ENCODE data around the gene TGM1. TPM values are rescaled to one million over a fixed set of nuclear protein-coding genes. Genes with fewer than 3 reads are reported as not detected.
"Not testable (repeated sequence)": the region's sequence is repeated elsewhere in the genome, so short reads cannot be mapped to it uniquely, and the experiment has no call there.

TGM1 gene
- total RNA-seq, 1 experiment from 2014 or later, result 0.76 TPM

DNA sequence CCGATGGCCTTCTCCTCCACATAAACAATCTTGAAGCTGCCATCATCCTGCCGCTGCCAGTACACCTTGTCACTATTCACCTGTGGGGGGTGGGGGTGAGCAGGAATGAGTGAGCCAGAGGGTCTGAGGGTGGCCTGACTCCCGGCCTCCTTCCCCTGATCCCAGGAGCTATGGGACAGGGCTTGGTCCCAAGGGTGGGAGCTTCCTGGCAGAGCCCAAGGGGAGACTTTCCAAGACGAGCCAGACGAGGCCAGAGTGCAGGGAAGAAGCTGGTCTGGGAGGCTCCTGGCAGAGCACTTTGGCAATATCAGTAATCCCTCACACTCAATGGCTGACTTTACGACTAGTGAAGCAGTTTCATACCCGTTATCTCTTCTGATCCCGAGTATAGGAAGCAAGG, 7.5 kb downstream of the TGM1 start:
- DNase-seq (ENCODE audit: low read depth), result no peak

DNA sequence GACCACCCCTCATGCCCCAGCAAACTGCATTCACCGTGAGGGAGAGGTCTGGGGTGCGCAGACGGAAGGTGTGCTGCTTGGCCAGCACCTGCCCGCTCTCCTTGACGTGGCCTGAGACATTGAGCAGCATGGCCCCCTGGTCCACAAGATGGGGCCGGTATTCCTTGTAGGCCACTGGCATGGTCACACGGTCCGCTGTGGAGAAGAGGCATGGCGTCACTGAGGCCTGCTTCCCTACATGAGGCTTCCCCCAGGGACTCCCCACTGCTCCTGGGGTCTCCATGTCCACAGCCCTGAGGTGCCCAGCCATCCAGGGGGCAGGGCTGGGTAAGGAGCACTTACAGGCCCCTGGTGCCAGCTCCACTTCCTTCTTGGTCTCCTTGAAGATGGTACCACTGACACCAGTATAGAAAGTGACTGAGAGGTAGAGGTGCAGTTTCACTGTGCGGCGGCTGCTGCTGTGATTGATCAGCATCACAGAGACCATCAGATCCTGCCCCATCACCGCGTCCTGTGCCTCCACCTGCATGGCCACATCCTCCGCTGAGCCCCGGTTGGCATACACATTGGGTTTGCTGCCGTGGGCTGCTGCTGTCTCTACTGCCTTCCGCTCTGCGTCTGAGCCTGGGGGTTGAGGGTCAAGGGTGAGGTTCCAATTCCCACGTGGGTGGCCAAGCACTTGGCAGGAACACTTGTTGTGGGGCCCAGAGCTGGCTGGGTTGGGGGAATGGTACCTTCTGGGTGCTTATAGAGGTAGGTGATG, 8.2 kb downstream of the TGM1 start:
- DNase-seq (ENCODE audit: low read depth), result no peak

DNA sequence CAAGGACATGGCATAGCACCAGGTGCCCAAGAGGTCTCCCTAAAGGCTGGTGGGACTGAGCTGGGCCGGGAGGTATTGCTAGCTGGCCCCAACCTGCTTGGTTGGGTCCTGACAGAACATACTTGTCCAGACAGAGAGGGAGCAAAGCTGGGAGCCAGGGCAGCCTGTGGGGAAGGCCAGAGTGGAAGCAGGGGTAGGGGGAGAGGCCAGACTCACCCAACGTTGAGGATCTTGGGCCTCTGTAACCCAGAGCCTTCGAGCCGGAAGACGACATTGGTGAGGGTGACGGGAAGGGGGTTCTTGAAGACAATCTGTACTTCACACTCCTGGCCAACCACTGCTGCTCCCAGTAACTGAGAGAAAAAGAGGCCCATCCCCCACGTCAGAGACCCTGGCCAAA, 9.0 kb downstream of the TGM1 start:
- no peak for DNase-seq (ENCODE audit: low read depth)

DNA sequence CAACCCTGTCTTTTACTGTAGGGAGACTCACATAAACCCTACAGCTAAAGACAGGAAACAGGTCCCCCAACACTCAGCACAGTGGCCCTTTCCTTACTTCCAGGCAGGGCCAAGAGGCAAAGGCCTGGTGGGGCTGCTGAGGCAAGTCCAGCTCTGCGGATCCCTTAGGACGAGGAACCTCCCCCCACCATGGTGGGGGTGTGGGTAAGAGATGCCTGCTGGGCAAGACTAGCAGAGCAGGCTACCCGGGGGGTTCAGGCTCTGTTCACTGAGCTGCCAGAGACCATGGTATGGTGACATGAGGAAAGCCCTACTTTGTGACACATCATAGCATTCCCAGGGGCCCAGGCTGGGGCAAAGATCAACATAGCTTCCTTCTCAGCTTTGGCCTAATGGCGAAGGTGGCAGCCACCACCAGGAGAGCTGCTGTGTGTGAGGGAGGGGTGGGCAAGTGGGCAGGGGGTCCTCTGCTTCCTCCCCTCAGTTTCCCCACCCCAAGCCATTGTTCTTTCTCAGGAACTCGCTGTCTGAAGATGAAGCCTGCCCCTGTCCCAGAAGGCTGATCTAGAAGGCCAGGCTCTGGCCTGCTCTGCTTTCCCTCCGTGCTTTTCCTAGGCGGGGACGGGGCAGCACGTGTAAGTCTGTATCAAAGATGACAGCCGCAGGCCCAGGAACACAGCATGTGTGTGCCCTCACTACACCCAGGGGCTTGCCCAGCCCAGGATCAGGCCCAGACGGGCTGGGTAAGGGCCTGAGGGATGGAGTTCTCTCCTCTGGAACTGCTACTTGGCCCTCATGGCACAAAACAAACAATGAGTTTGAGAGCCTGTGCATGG, 10.5 kb downstream of the TGM1 start:
- DNase-seq (ENCODE audit: low read depth), result no peak

DNA sequence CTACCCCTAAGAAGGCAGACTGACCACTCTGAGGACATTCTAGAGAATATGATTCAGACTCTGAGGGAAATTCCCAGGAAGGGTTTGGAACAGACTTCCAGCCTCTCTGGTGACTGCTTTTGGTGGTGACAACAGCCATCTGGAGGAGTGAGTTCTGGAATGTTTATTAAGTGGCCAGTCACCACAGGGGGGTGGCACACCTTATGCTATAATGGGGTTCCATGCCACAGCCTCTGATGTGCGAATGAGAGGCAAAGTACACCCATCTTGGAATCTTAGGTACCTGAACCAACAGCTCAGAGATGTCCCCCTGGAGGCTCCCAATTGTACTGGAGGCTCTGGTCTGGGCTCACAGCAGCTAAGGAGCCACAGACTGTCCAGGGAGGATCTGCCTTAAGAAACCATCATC, 11.1 kb downstream of the TGM1 start:
- no peak for DNase-seq (ENCODE audit: low read depth)

DNA sequence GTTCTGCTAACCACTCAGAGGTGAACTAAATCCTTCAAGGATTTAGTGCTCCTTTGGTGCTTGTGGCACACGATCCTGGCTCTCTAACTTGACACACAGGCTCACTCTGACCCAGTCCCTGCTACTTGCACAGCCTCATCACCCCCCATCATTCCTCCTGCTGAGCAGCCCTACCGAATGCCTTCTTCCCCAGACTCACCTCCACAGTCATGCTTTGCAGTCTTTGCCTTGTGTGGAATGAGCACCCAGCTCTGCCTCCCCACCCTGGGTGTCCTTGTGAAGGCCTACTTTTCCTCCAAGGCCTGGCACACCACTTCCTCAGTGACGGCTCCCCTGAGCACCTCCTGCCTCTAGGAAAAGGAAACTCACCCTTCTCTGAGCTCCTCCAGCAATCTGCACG, 12.6 kb downstream of the TGM1 start:
- DNase-seq (ENCODE audit: low read depth), result no peak

DNA sequence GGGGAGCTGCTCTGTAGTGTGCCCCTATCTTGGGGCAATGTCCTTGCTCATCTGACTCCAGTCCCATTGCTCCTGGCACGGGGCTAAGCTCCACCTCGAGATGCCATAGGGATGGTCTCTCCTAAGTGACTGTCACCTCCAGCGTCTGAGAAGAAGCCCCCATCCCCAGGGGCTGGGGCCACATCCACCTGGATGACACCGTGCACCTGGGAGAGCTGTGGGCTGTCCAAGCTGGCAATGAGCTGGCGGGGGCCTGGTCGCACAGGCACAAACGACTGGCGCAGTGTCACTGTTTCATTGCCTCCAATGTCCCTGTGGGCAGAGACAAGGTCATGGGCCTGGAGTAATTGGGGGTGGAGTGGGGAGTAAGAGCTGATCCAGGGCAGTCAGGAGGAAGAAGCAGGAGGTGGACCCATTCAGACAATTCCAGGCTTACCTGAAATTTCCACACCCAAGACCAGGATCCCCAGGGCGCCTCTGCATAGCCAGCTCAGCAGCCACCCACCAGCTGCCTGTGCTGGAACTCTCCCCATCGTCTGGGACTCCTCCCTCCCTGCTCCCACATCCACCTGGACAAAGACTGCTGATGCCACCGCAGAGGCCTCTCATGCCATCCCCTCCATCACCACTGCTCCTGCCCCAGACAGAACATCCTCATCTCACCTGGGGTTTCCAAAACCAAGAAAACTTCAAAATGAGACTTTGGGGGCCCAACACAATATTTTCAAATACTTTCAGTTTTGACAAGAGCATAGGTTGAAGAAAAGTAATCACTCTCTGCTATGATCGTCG, 13.6 kb downstream of the TGM1 start:
- no peak for DNase-seq (ENCODE audit: low read depth)

DNA sequence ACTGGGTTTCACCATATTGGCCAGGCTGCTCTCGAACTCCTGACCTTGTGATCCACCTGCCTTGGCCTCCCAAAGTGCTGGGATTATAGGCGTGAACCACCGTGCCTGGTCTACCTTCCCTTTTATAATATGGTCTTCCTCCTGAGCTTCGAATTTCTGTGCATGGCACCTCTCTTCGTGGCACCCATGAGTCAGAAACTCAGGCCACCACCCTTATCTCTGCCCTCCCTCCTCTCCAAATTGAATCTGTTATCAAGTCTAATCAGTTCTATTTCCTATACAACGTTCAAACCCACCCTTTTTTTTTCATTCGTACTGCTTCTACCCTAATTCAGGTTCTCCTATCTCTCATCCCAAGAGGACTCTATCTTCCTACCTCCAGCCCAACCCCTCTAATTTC, 15.6 kb downstream of the TGM1 start:
- DNase-seq (ENCODE audit: low read depth), result no peak

DNA sequence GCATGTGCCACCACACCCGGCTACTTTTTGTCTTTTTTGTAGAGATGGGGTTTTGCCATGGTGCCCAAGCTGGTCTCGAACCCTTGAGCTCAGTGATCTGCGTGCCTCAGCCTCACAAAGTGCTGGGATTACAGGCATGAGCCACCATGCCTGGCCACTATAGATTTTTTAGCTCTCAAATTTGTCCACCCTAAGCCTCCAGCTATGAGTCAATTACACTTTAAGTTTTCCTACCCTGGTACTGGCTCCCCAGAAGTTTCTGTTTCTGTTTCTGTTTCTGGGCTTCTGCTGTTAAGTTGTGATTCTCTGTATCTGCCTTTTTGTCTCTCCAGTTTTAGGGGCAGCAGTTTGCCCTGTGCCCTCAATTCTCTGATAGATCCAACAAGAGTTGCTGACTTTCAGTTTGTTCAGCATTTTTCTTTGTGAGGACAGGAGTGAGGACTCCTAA, 16.2 kb downstream of the TGM1 start:
- DNase-seq (ENCODE audit: low read depth), result peak; percentile 10

DNA sequence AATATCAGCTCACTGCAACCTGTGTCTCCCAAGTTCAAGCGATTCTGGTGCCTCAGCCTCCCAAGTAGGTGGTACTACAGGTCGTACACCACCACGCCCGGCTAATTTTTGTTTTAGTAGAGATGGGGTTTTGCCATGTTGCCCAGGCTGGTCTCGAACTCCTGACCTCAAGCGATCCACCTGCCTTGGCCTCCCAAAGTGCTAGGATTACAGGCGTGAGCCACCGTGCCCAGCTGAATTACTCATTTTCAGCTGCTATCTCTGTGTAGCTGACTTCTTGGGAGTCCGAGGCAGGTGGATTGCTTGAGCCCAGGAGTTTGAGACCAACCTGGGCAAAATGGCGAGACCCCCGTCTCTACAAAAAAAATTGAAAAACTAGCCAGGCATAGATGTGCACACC, 17.6 kb downstream of the TGM1 start:
- DNase-seq (ENCODE audit: low read depth), result not testable (repeated sequence)

DNA sequence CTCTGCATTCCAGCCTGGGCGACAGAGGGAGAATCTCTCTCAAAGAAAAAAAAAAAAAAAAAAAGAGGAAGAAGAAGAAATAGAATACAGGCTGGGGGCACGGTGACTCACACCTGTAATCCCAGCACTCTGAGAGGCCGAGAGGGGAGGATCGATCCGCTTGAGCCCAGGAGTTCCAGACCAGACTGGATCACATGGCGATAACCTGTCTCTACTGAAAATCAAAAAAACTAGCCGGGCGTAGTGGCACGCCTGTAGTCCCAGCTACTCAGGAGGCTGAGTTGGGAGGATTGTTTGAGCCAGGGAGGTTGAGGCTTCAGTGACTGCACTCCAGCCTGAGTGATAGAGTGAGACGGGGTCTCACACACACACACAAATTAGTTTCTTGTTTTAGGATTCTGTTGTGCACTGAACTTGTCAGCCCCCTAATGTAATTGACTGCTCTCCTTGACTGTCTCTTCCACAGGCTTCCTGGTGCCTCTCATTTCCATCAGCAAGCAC, 19.6 kb downstream of the TGM1 start:
- peak; percentile 78 for DNase-seq (ENCODE audit: low read depth)

DNA sequence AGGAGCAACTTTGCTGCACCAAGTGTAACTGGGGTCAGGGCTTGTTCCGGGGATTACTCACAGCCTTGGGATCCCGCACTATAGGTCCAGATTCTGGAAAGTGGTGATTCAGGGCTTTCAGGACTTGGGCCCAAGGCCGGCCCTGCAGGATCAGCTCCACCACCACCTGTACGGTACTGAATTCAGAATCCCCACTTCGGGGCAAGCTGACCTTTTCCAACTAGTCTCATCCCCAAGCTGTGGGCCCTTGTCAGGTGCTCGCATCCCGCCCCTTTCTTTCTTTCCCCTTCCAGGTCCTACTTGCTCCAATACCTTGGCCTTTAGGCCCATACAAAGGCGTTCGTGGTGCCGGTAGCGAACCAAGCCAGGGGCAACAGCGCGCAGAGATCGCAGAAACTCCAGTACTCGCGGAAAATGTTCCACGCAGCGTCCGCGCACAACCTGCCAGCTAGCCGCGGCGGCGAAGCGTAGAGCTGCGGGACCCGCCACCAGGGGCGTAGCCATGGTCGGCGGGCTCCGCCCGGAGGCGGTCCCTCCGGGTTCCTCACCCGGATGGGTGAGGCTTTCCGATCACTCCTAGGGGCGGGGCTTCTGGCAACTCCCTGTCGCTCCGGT, 21.0 kb downstream of the TGM1 start:
- peak; percentile 56 for DNase-seq (ENCODE audit: low read depth)

DNA sequence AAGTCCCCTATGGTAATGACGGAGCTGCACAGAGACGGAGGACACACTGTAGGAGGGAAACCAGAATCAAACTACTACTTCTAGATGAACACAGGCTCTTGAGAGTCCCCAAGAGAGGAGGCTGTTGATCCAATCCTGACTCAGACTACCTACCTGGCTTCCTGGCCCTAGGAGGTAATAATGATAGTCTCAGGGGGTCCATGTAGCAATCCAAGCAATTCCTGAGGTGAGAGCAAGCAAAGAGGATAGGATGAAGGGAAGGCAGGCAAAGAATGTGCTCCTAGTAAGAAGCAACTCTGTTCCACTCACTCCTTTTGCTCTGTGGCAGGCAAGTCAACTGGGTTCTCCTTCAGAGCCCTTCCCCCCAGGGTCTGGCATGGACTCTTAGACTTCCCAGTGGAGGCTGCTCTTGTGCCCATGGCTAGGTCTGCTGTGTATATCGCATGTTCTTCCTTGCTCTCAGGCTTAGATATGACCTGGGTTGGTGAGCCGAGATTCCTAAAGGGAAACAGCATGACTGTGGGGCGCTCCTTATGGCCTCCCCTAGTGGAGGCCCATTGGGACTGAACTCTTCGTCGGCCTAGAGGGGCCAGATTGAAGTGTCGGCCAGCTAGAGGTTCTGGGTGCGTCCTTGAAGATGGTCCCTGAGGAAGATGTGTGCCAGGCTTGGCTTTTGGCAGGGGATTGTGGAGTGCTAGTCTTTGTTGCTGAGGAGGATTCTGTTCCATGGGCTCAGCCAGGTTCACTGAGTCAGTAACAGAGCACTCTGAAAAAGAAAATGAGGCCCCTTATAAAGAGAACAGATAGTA, 22.7 kb downstream of the TGM1 start:
- no peak for DNase-seq (ENCODE audit: low read depth)

DNA sequence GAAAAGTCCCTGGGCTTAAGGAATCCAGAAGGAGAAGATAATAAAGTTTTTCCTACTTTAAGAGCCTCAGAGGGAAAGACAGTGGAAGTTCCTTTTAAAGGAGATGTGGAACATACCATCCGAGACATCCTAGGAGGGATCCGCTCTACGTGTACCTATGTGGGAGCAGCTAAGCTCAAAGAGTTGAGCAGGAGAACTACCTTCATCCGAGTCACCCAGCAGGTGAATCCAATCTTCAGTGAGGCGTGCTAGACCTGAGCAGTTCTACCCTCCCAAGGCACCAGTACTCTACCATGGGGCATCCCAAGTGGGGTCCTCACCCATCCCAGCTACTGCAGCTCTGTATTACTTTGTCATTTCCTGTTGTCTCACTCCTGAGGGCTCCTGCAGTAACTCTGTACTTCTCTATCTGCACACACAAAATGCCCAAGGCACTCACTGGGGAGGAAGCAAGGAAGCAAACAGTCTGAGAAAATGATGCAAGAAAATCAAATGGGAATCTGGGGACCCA, 24.4 kb downstream of the TGM1 start:
- DNase-seq (ENCODE audit: low read depth), result peak; percentile 25

DNA sequence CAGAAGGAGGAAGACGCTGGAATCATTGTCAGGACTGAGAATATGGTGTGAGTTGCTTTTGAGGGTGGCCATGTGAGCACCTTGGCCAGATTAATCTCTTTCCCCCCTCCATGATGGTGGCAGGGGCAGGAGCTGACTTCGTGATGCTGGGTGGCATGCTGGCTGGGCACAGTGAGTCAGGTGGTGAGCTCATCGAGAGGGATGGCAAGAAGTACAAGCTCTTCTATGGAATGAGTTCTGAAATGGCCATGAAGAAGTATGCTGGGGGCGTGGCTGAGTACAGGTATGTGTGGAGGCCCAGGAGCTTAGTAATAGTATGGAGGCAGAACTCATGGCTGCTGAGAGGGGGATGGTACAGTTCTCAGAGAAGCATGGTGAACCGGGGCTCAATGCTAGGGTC, 24.9 kb downstream of the TGM1 start:
- DNase-seq (ENCODE audit: low read depth), result peak; percentile 25

DNA sequence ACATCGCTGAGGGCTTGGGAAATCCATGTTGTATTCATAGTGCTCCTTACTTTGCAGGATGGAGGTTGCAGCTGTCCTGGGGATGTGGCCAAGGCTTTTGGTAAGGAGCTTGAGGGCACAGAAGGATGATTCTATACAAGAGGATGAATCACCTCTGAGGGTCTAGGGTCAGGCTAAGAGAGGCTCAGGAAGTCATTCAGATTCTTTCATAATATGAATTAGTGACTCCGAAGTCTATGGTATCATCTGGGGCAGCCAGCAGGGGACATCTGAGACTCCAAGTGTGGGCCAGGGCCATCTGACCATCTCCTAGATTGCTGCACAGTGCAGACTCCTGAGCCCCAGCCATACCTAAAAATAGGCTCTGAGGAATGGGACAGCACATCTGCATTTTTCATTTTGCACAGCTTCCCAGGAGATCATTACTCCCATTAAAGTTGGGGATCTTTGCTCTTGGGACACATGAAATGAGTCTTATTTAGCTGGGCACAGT, 25.5 kb downstream of the TGM1 start:
- DNase-seq (ENCODE audit: low read depth), result no peak

DNA sequence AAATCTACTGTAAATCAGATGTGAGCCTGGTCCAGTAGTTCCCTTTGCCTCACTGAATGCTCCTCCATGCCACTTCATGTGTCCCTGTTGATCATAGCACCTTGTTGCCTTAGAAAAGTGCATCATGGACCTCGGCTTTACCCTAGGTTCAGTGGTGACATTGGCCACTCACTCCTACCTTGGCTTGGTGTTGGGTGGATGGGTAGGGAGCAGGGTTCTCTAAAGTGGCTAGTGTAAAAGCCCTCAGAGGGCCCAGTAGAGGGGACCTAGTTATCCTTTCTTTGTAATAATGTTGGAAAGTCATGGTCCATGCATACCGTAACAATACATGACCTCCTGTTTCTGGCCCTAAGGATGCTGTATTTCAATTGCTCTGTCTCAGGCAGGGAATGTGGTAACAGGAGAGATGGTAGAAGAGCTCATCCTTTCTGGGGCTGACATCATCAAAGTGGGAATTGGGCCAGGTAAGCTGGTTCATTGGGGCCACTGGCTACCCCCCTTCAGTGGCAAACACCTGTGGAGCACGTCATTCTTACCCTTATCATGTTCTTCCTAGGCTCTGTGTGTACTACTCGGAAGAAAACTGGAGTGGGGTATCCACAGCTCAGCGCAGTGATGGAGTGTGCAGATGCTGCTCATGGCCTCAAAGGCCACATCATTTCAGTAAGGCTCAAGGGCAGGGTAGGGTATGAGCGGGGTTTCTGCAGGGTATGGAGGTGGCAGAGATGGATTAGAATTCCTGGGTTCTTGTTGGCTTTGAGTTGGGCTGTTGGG, 26.1 kb downstream of the TGM1 start:
- DNase-seq (ENCODE audit: low read depth), result no peak

DNA sequence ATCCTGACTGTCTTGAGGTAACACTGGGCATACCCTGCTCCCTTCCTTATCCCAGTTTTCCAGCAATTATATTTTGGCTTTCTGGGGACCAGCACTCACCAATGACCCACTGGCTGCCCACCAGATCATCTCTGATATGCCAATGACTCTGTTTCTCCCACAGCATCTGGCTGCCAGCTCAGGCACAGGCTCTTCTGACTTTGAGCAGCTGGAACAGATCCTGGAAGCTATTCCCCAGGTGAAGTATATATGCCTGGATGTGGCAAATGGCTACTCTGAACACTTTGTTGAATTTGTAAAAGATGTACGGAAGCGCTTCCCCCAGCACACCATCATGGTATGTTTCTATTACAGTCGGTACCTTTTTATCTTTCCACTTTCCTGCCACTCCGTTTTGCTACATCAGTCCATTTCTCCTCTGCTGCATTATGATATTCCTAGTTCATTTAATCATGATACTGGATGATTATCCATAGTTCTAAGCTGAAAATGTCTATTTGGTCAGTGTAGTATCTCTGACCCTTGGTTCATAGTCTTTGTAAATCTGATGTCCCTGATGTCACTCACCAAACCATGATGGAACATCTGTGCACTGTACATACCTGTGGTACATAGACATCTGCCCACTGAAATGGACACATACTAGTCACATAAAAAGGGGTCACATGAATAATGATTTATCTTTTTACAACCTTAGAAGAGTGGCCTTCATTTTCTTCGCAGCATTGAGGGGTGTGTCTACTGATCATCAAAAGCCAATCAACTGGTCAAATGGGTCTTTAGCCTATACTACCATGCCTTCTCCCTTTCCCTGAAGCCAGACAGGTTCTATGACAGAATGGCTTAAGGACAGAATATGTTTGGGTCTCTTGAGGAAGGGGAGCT, 26.9 kb downstream of the TGM1 start:
- DNase-seq (ENCODE audit: low read depth), result no peak

All from HT1080 (cell line).